Measurements from ENCODE around the gene PRR22.
A peak's percentile ranks its signal among the peaks of the same experiment; 100 is the strongest.

Gene PRR22

DNA sequence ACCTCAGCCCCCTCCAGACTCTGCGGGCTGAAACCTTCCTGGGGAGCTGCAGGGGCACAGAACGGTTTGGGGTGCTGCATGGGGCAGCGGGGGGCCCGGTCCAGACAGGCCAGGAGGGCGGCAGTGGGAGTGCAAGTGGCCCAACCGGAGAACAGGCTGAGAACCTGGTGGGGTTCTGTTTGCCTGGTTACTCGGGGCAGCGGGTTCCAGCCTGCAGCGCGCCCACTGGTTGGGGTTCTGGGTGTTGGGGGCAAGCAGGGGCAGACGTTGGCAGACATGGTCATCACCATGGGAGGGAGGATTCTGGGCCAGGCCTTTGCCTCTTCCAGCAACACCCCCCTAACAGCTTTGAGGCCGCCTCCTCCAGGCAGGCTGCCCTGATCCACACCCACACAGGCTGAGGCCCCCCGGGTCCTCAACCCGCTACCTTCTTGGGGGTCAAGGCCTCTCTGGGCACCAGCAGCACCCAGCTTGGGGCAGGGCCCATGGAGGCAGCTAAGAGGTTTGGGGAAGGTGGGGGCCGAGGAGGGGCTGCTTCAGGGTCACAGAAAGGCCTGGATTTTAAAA, at the start of gene PRR22:
Gene PRR22 (minus strand): TSS at position 166 of the 567 bp plus-strand sequence. CDS start 86 bp downstream, at position 80.
- Histone ChIP-seq H3K4me3 (ENCODE audit: low read length) (no peak within 1 kb of the TSS), H3K36me3 (ENCODE audit: control insufficient read depth, insufficient read depth, low read length, severe bottlenecking) (peaks cover 52% of the 10 kb centered on the region), H3K27me3 (replicated peaks; ENCODE audit: control insufficient read depth, insufficient read depth, low read length) (no peaks in the 10 kb centered on the region), H3K9me3 (ENCODE audit: control insufficient read depth, low read length) (no peaks in the 10 kb centered on the region), H3K4me1 (ENCODE audit: control insufficient read depth, insufficient read depth, low read length) (peaks cover under 1% of the 10 kb centered on the region), H3K9ac (ENCODE audit: low read length) (no peak within 1 kb of the TSS)
- no peak for DNase-seq (ENCODE audit: low read depth)

DNA sequence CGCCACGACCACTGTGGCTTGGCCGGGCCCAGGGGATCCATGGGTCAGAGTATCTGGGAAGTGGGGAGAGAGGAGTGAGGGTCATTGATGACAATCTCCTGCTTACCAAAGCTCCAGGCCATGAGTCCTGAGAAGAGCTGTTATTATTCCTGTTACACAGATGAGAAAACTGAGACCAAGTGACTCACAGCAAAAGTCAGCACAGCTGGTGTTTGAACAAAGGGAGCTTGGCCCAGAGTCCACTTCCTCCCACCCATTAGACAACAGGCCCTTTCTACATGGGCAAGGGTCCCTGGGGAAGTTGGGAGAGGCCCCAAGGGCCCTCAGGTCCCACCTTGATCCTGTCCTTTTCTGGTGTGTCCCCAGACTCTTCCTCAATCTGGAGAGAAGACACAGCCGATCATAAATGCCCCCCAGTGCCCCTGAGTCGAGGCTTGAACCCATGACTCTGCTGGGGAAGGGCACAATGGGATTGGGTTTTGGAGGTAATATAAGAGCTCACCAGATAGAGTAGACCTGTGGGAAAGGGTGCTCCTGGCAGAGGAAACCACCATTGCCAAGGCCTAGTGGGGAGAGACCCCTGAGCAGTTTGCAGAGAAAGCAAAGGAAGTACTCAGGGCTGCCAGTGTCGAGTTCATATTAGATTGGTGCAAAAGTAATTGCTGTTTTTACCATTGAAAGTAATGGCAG, 48.1 kb upstream of the PRR22 start:
- Histone ChIP-seq H3K9ac (ENCODE audit: low read length) (no peak overlapping the region), H3K27me3 (replicated peaks; ENCODE audit: control insufficient read depth, insufficient read depth, low read length) (peaks cover 21% of the 10 kb centered on the region), H3K4me3 (ENCODE audit: low read length) (no peak overlapping the region), H3K9me3 (ENCODE audit: control insufficient read depth, low read length) (no peaks in the 10 kb centered on the region), H3K4me1 (ENCODE audit: control insufficient read depth, insufficient read depth, low read length) (peaks cover 3% of the 10 kb centered on the region), H3K36me3 (ENCODE audit: control insufficient read depth, insufficient read depth, low read length, severe bottlenecking) (no peaks in the 10 kb centered on the region)
- no peak for DNase-seq (ENCODE audit: low read depth)

DNA sequence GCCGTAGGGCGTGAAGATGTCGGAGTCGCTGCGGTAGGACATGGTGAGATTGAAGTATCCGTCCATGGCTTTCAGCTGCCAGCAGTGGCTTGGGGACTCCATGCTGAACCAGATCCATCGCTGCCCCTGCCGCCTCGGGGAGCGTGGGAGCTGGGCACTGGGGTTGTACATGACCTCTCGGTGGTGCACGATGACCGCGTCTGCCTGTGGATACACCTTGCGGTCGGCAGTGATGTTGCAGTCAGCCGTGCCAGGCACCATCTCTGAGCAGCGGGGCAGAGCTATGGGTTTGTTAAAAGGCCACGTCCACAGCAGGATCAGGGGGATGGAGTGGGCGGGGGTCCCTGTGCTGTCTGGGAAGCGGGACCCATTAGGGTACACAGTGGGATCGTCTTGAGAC, 47.5 kb upstream of the PRR22 start:
- Histone ChIP-seq H3K4me3 (ENCODE audit: low read length) (no peak overlapping the region), H3K27me3 (replicated peaks; ENCODE audit: control insufficient read depth, insufficient read depth, low read length) (peaks cover 23% of the 10 kb centered on the region), H3K4me1 (ENCODE audit: control insufficient read depth, insufficient read depth, low read length) (peaks cover 3% of the 10 kb centered on the region), H3K9ac (ENCODE audit: low read length) (no peak overlapping the region), H3K9me3 (ENCODE audit: control insufficient read depth, low read length) (no peaks in the 10 kb centered on the region), H3K36me3 (ENCODE audit: control insufficient read depth, insufficient read depth, low read length, severe bottlenecking) (no peaks in the 10 kb centered on the region)
- no peak for DNase-seq (ENCODE audit: low read depth)

DNA sequence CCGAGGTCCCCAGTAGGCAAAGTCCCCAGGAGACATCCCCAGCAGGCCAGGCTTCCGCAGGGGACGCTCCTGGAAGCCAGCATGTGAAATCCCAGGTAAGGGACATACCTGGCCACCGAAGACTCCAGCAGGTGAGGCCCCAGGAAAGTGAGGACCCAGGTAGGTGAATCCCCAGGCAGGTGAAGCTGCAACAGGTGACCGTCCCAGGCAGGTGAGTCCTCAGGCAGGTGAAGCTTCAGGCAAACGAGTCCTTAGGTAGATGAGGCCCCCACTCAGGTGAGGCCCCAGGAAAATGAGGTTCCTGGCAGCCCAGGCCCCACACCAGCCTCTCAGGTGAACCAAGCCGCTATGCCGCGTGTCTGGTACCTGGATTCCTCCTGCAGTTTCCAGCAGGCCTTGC, 46.6 kb upstream of the PRR22 start:
- Histone ChIP-seq H3K36me3 (ENCODE audit: control insufficient read depth, insufficient read depth, low read length, severe bottlenecking) (no peaks in the 10 kb centered on the region), H3K27me3 (replicated peaks; ENCODE audit: control insufficient read depth, insufficient read depth, low read length) (peaks cover 26% of the 10 kb centered on the region), H3K4me1 (ENCODE audit: control insufficient read depth, insufficient read depth, low read length) (peaks cover 3% of the 10 kb centered on the region), H3K9me3 (ENCODE audit: control insufficient read depth, low read length) (no peaks in the 10 kb centered on the region), H3K4me3 (ENCODE audit: low read length) (no peak overlapping the region), H3K9ac (ENCODE audit: low read length) (no peak overlapping the region)
- no peak for DNase-seq (ENCODE audit: low read depth)

DNA sequence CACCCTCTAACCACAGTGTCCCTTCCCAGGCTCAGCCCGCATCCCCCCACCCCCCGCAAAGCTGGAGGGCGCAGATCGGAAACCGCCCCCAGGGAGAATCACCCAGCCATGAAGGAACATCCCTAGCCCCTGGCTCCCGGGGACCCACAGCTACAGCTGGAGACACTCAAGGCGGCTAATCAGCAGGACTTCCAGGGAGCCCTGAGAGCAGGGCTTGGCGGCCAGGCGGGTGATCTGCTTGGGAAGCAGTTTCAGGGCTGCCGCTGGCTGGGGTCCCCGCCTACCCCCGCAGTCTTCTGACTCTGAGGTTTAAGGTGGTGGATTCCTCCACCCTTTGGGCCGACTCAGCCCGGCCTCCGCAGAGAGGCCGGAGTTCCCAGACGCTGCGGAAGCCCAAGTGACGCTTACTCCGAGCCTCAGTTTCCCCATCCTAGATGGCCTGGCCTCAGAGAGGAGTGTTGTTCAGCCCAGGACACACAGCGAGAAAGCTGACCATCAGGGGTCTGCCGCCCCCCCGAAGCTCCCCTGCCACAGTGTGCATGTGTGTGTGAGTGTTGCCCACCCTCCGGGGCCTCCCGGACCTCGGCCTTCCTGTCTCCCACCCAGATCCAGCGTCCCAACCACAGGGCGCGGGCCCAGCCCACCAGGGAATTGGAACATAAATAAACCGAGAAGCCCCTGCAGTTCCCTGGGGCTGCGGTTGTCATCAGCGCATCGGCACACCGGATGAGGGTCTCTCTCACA, 45.2 kb upstream of the PRR22 start:
- H3K9me3 ChIP-seq (ENCODE audit: control insufficient read depth, low read length): no peaks in the 10 kb centered on the region
- peaks cover 21% of the 10 kb centered on the region for H3K27me3 ChIP-seq (replicated peaks; ENCODE audit: control insufficient read depth, insufficient read depth, low read length)
- no peak overlapping the region for H3K9ac ChIP-seq (ENCODE audit: low read length)
- H3K36me3 ChIP-seq (ENCODE audit: control insufficient read depth, insufficient read depth, low read length, severe bottlenecking): no peaks in the 10 kb centered on the region
- peaks cover 3% of the 10 kb centered on the region for H3K4me1 ChIP-seq (ENCODE audit: control insufficient read depth, insufficient read depth, low read length)
- H3K4me3 ChIP-seq (ENCODE audit: low read length): no peak overlapping the region
- DNase-seq (ENCODE audit: low read depth): no peak

DNA sequence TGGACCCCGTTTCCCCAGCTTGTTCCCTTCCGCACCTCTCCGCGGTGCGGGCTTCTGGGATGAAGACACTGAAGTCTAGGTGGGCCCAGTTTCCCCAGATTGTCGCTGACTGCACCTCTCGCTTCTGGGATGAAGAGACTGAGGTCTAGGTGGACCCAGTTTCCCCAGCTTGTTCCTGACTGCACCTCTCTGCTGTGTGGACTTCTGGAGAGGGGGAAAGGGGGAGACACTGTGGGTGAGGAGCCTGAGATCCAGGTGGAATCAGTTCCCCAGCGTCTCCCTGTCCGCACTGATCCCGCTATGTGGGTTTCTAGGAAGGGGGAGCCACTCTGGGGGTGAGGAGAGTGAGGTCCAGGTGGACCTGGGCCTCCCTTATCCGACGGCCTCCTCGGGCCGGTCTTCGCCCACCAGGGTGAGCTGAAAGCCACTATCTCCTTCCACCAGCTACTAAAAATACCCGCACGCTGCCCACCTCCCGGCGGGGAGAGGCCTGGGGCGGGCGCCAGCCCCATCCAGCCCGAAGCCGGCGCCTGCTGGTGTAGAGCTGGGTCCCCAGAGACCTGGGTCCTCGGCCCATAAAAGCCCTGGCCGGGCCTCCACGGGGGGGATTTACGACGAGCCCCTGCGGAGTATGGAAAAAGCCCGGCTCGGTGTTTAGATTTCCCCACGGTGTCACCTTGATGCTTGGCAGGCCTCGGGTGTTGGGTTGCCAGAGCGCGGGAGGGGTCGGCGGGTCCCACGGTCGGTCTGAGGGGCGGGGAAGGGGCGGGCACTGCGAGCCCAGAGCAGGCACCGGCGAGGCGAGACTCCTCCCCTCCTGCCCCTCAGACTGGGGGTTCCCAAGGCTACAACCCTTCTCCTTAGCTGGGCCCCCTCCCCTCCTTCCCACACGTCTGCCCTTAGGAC, 44.4 kb upstream of the PRR22 start:
- Histone ChIP-seq H3K27me3 (replicated peaks; ENCODE audit: control insufficient read depth, insufficient read depth, low read length) (peaks cover 20% of the 10 kb centered on the region), H3K4me1 (ENCODE audit: control insufficient read depth, insufficient read depth, low read length) (peaks cover 3% of the 10 kb centered on the region), H3K4me3 (ENCODE audit: low read length) (peak overlapping the region; percentile 77), H3K9ac (ENCODE audit: low read length) (peak overlapping the region; percentile 80), H3K9me3 (ENCODE audit: control insufficient read depth, low read length) (no peaks in the 10 kb centered on the region), H3K36me3 (ENCODE audit: control insufficient read depth, insufficient read depth, low read length, severe bottlenecking) (no peaks in the 10 kb centered on the region)
- DNase-seq (ENCODE audit: low read depth): peak; percentile 20

DNA sequence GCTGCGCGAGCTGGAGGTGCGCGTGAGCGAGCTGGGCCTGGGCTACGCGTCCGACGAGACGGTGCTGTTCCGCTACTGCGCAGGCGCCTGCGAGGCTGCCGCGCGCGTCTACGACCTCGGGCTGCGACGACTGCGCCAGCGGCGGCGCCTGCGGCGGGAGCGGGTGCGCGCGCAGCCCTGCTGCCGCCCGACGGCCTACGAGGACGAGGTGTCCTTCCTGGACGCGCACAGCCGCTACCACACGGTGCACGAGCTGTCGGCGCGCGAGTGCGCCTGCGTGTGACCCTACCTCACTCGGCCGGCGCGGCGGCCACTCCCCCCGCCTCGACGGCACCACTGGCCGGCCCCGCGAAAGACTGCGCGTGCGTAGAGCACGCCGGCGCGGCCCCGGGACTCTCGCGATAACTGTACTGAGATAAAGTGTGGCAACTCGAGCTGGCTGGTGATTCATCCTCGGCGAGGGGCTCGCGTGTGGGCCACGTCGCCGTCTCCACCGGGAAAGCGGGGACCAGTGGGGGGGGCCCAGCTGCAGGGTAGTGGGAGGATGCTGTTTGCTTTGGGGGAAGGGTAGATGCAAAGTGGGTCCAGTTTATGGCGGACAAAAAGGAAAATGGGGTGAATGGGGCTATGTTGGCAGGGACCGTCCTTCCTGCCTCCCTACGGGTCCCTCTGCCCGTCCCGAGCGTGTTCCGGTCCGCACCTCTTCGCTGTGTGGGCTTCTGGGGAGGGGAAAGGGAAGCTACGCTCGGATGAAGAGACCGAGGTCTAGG, 43.5 kb upstream of the PRR22 start:
- H3K4me1 ChIP-seq (ENCODE audit: control insufficient read depth, insufficient read depth, low read length): peaks cover 3% of the 10 kb centered on the region
- no peaks in the 10 kb centered on the region for H3K9me3 ChIP-seq (ENCODE audit: control insufficient read depth, low read length)
- peak; percentile 65 for DNase-seq (ENCODE audit: low read depth)
- H3K27me3 ChIP-seq (replicated peaks; ENCODE audit: control insufficient read depth, insufficient read depth, low read length): peaks cover 20% of the 10 kb centered on the region
- peak overlapping the region; percentile 80 for H3K9ac ChIP-seq (ENCODE audit: low read length)
- H3K4me3 ChIP-seq (ENCODE audit: low read length): peak overlapping the region; percentile 77
- H3K36me3 ChIP-seq (ENCODE audit: control insufficient read depth, insufficient read depth, low read length, severe bottlenecking): no peaks in the 10 kb centered on the region

DNA sequence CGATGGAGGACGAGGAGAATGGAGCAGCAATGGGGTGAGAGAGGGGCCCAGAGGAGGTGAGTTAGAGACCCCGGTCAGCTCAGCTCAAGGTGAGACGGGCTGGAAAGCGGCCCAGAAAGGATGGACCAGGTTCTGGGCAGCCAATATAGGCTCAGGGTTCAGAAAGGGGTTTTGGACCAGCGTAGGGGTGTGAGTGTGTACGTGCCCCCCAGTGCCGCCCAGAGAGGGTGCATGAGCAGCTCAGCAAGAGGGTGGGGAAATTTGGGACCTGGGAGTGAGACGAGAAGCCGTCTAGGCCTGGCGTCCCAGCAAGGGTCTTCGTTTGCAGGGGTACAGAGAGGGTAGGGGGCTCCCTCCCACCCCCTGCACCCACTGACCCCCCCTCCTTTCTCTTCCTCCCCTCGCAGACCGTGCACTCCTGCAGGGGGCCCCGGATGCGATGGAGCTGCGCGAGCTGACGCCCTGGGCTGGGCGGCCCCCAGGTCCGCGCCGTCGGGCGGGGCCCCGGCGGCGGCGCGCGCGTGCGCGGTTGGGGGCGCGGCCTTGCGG, 42.9 kb upstream of the PRR22 start:
- Histone ChIP-seq H3K4me3 (ENCODE audit: low read length) (peak overlapping the region; percentile 77), H3K4me1 (ENCODE audit: control insufficient read depth, insufficient read depth, low read length) (peaks cover 3% of the 10 kb centered on the region), H3K9me3 (ENCODE audit: control insufficient read depth, low read length) (no peaks in the 10 kb centered on the region), H3K9ac (ENCODE audit: low read length) (peak overlapping the region; percentile 80), H3K36me3 (ENCODE audit: control insufficient read depth, insufficient read depth, low read length, severe bottlenecking) (no peaks in the 10 kb centered on the region), H3K27me3 (replicated peaks; ENCODE audit: control insufficient read depth, insufficient read depth, low read length) (peaks cover 18% of the 10 kb centered on the region)
- DNase-seq (ENCODE audit: low read depth): no peak

DNA sequence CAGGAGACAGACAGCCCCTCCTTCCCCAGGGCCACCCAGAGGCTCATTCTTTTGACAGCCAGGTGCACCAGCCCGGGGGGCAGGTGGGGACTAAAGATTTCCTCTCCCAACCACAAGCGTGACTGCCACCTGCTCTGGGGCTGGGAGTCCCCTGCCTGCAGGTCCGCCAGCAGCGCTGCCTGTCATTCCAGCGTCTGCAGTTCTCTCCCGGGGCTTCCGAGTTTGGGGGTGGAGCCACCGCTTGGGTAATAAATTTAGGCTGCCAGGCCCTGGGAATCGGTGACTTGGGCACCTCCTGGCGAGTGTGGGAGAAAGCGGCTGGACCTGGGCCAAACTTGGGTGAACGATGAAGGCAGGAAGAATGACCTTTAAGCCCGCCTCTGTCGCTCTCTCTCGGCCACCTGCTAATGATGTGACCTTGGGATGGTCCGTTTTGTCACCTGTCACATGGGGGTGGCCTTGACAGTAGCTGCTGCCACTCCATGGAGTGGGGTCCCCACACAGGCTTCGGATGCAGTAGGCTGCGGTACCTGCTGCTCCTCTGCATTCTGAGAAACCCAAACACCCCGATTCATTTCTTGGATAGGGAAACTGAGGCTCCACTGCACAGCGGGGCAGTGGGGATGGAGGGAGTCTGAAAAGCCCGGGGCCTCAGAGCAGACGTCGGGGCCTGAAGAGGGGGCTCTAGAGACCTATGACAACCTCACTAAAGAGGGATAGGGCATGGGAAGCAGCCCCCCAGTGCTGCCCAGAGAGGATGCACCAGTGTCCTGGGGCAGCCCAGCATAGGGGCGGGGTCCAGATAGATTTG, 42.2 kb upstream of the PRR22 start:
- Histone ChIP-seq H3K4me1 (ENCODE audit: control insufficient read depth, insufficient read depth, low read length) (peaks cover 3% of the 10 kb centered on the region), H3K9ac (ENCODE audit: low read length) (no peak overlapping the region), H3K36me3 (ENCODE audit: control insufficient read depth, insufficient read depth, low read length, severe bottlenecking) (no peaks in the 10 kb centered on the region), H3K27me3 (replicated peaks; ENCODE audit: control insufficient read depth, insufficient read depth, low read length) (peaks cover 22% of the 10 kb centered on the region), H3K4me3 (ENCODE audit: low read length) (peak overlapping the region; percentile 77), H3K9me3 (ENCODE audit: control insufficient read depth, low read length) (no peaks in the 10 kb centered on the region)
- DNase-seq (ENCODE audit: low read depth): peak; percentile 29

DNA sequence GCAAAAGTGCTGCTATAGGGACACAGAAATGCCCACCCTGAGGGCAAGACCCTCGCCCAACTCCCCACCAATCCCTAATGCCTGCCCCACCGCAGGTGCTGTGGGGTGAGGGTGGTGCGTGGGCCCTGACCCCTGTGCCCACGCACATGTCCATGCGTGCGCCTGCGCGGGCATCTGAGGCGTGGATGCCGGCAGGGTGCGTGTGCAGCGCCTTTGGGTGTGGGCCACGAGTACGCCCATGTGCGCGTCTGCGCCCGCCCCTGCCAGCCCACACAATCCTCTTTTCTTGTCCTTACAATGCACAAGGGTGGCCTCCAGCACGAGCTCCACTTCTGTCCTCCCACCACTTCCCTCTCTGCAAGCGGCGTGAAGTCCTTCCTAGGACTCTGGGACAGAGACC, 40.6 kb upstream of the PRR22 start:
- Histone ChIP-seq H3K36me3 (ENCODE audit: control insufficient read depth, insufficient read depth, low read length, severe bottlenecking) (no peaks in the 10 kb centered on the region), H3K27me3 (replicated peaks; ENCODE audit: control insufficient read depth, insufficient read depth, low read length) (peaks cover 18% of the 10 kb centered on the region), H3K4me3 (ENCODE audit: low read length) (no peak overlapping the region)

More for the DNA sequence above, 40.6 kb upstream of the PRR22 start:
- Histone ChIP-seq H3K4me1 (ENCODE audit: control insufficient read depth, insufficient read depth, low read length) (peaks cover 3% of the 10 kb centered on the region), H3K9ac (ENCODE audit: low read length) (no peak overlapping the region), H3K9me3 (ENCODE audit: control insufficient read depth, low read length) (no peaks in the 10 kb centered on the region)
- no peak for DNase-seq (ENCODE audit: low read depth)
